DOHH2 (cell line): ENCODE results near the gene STAM.

Experiments used
- CTCF ChIP-seq: fragments of 200-600 bp; sonication (generic); IDR thresholded peaks from one replicate; pipeline ENCODE4 v1.5.1; 2014; ENCODE audit warnings: antibody characterized with exemption, mild to moderate bottlenecking, low read depth, low read length; ENCODE audit not compliant: poor library complexity, severe bottlenecking
- EZH2phosphoT487 ChIP-seq: fragments of 200-600 bp; sonication (generic); IDR thresholded peaks from 2 replicates; pipeline ENCODE4 v1.6.1; 2017; ENCODE audit warnings: borderline replicate concordance, mild to moderate bottlenecking, antibody characterized with exemption, low read length, moderate library complexity, mixed read lengths

DNA sequence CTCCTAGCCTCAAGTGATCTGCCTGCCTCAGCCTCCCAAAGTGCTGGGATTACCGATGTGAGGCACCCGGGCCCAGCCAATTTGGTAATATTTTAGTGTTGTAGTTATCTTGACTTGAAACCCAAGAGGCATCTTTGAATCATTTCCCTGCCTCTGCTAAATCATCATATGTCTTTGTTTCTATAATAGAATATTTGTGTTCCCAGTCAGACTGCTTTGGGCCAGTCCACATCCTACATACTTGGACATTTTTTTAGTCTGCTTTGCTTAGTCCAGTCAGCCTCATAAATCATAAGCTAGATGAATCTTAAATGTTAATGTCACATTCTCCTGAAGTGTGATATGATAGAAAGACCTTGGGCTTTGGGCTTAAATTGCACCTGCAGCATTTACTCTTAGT lies 5.9 kb downstream of the STAM start:
- TF ChIP-seq CTCF = no peak
- no peak for TF ChIP-seq EZH2phosphoT487
